Duodenal mucosa (tissue), 2 donors: ENCODE measurements around the gene PLA2G2A.

Experiments
- H3K27ac ChIP-seq: one replicate; pipeline ENCODE4 v1.7.0; 2013; ENCODE audit warnings: low read depth, low read length
- H3K27me3 ChIP-seq, 2 donors: one replicate each; pipeline ENCODE4 v1.7.0; 2013; ENCODE audit warnings: low read length in 2 of 2, control low read depth in 1 of 2; ENCODE audit not compliant: insufficient read depth in 2 of 2, control insufficient read depth in 1 of 2
- H3K36me3 ChIP-seq, 2 donors: one replicate each; pipeline ENCODE4 v1.7.0; 2013; ENCODE audit warnings: low read length in 2 of 2, control low read depth in 1 of 2; ENCODE audit not compliant: insufficient read depth in 2 of 2, control insufficient read depth in 1 of 2
- H3K4me1 ChIP-seq, 2 donors: one replicate each; pipeline ENCODE4 v1.7.0; 2013; ENCODE audit warnings: low read length in 2 of 2, control low read depth in 1 of 2; ENCODE audit not compliant: insufficient read depth in 2 of 2, control insufficient read depth in 1 of 2
- H3K4me3 ChIP-seq, 2 donors: one replicate each; pipeline ENCODE4 v1.7.0; 2013; ENCODE audit warnings: low read length in 2 of 2, low read depth in 1 of 2
- H3K9ac ChIP-seq, 2 donors: one replicate each; pipeline ENCODE4 v1.7.0; 2013; ENCODE audit warnings: low read length in 2 of 2, low read depth in 1 of 2
- H3K9me3 ChIP-seq, 2 donors: one replicate each; pipeline ENCODE4 v1.7.0; 2013; ENCODE audit warnings: low read length in 2 of 2, control low read depth in 1 of 2; ENCODE audit not compliant: control insufficient read depth in 1 of 2

The PLA2G2A gene

DNA sequence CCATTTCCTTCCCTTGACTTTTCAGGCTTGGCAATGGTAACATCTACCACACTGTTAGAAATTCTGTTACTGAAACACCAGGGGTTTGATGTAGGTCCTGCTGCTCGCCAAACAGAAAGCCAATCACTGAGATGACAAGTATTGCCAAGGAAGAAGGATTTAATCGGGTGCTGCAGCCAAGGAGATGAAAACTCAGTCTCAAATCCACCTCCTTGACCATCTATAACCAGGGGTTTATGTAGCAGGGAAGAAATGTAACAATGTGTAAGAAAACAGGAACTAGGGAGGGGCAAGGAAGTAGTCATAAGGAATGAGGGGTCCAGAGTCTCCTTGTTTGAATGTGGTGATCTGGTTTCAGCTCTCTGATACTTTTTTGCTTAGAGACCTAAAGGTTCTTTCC, 25.4 kb downstream of the PLA2G2A start:
- peaks cover 0 to under 1% of the 10 kb centered on the region in 2 donors for H3K27me3 ChIP-seq
- no peaks in the 10 kb centered on the region for H3K4me1 ChIP-seq
- H3K36me3 ChIP-seq = no peaks in the 10 kb centered on the region
- H3K9me3 ChIP-seq = peaks cover 0 to 3% of the 10 kb centered on the region in 2 donors
- H3K4me3 ChIP-seq = no peak overlapping the region
- H3K9ac ChIP-seq = no peak overlapping the region
- no peak overlapping the region for H3K27ac ChIP-seq

DNA sequence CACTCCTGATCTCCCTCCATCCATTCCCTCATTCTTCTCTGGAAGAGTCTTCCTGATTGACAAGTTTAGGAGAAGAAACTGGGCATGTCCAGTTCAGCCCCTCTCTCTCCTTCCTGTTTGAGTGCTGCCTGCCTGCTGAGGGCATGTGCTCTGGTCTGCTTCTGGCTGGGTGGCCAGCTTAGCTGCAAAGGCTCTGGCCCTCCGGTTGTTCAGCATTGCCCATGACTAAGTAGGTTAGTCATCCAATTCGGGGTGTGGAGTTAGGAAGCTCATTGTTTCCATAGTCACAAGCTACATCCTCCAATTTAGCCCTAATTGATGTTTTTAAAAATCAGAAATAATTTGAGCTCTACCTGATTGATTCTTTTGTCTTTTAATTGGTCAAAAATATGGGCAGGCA, 30.4 kb downstream of the PLA2G2A start:
- peaks cover 3 to 4% of the 10 kb centered on the region in 2 donors for H3K27me3 ChIP-seq
- no peak overlapping the region for H3K9ac ChIP-seq
- no peaks in the 10 kb centered on the region for H3K36me3 ChIP-seq
- no peaks in the 10 kb centered on the region for H3K4me1 ChIP-seq
- no peak overlapping the region for H3K4me3 ChIP-seq
- peaks cover 0 to 3% of the 10 kb centered on the region in 2 donors for H3K9me3 ChIP-seq
- no peak overlapping the region for H3K27ac ChIP-seq

DNA sequence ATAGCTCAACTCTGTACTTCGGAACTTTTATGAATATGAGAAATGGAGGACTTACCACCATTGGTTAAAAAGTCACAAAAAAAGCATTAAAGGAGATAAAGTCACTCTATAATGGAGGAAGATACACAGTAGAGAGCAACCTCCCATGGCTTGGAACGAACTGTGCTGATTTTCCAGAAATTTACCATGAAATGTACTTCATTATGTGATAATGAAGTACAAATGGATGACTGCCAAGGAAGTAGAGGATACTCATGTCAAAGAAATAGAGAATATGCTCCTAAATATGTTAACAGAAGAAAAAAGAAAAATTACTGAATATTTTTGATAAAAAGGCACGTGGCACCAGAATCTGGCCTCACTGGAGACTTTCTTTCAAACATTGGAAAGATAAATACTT, 32.4 kb downstream of the PLA2G2A start:
- Histone ChIP-seq H3K27me3 (peaks cover 3 to 4% of the 10 kb centered on the region in 2 donors), H3K27ac (no peak overlapping the region), H3K4me1 (no peaks in the 10 kb centered on the region), H3K9me3 (no peaks in the 10 kb centered on the region), H3K4me3 (no peak overlapping the region), H3K36me3 (no peaks in the 10 kb centered on the region), H3K9ac (no peak overlapping the region)

DNA sequence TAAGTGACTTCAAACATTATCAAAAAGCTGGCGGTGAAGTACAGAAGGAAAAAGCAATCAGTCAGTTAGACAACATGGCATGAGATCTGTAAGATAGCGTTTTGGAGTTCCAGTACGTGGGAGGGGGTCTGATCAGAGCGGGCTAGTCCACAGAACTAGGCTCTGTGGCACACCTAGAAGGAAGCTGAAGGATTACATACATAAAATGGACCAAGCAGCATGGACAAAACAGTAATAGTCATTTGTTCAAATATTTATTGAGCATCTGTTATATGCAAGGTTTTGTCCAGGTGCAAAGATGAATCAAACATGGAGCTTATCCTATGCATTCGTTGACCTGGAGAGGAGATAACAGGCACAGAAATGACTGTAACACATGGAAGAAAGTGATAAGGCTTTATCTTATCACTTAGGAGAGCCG, 33.1 kb downstream of the PLA2G2A start:
- Histone ChIP-seq H3K27ac (no peak overlapping the region), H3K27me3 (peaks cover 3 to 4% of the 10 kb centered on the region in 2 donors), H3K9ac (no peak overlapping the region), H3K4me1 (no peaks in the 10 kb centered on the region), H3K4me3 (no peak overlapping the region), H3K9me3 (no peaks in the 10 kb centered on the region), H3K36me3 (no peaks in the 10 kb centered on the region)

DNA sequence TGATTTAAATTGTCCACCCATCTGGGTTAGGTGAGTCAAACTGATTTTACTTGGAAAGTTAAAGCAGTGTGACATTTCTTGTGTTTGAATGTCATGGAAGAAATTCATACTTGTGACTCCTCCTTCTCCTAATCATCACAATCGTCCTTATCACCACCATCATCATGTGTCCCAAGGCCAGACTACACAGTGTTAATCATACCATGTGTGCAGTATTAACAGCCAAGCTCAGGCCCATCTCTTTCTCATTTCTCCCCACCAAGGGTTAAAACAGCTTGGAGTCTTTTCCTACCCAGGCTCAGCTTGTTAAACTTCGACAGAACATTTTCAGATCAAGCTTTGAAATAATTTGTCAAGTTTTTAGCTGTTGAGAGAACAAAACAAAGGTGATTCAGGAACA, 33.5 kb downstream of the PLA2G2A start:
- H3K4me1 ChIP-seq = no peaks in the 10 kb centered on the region
- no peaks in the 10 kb centered on the region for H3K9me3 ChIP-seq
- no peaks in the 10 kb centered on the region for H3K36me3 ChIP-seq
- peaks cover 3 to 4% of the 10 kb centered on the region in 2 donors for H3K27me3 ChIP-seq
- H3K4me3 ChIP-seq = no peak overlapping the region
- no peak overlapping the region for H3K9ac ChIP-seq
- no peak overlapping the region for H3K27ac ChIP-seq

DNA sequence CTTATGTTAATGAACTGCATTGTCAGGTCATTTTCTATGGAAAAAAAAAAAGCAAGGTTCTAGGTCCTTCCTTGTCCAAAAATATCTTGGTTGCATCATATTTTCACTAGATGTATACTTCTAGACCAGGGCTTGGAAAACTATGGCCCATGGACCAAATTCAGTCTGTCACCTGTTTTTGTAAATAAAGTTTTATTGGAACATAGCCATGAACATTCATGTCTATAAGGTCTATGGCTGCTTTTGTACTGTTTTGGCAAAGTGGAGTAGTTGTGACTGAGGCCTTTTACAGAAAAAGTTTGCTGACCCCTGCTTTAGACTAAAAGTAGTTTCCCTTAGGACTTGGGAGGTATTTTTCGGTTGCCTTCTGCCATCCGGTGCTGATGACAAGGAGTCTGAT, 36.8 kb downstream of the PLA2G2A start:
- no peaks in the 10 kb centered on the region for H3K36me3 ChIP-seq
- H3K27me3 ChIP-seq = peaks cover 0 to 4% of the 10 kb centered on the region in 2 donors
- no peak overlapping the region for H3K27ac ChIP-seq
- no peak overlapping the region for H3K4me3 ChIP-seq
- no peaks in the 10 kb centered on the region for H3K4me1 ChIP-seq
- H3K9ac ChIP-seq = no peak overlapping the region
- H3K9me3 ChIP-seq = no peaks in the 10 kb centered on the region

DNA sequence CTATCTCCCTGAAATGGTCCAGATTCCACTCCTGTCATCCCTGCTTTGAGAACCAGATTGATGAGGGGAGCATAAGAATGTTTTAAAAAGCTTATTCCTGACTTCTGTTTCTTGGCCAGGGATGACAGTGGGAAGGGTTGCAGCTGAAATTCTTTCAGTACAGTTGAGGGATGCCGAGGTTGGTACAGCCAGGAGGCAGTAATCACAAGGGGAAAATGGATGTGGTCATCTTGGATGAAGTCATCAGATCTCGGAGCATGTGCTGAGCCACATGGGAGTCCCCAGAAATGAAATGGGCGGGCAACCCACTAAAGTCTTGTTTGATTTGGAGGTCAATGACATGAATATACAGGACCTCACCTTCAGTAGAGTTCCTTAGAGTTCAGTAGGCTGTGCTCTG, 37.3 kb downstream of the PLA2G2A start:
- Histone ChIP-seq H3K9me3 (no peaks in the 10 kb centered on the region), H3K27ac (no peak overlapping the region), H3K4me1 (no peaks in the 10 kb centered on the region), H3K4me3 (no peak overlapping the region), H3K9ac (no peak overlapping the region), H3K36me3 (no peaks in the 10 kb centered on the region), H3K27me3 (peaks cover 0 to 4% of the 10 kb centered on the region in 2 donors)

DNA sequence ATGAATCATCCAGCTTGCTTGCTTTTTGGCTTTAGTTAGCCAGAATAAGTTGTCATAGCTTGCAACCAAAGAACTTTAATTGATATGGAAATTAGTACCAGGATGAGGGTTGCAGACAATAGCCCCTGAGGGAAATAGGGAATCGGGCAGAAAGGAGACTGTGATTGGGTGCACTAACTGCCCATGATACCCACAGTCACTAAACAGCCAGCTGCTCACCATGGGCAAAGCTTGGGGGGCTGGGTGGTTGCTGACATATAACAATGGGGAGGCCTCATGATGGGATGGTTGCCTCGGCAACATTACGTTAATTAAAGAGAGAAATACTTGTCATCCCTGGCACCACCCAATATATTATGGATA, 38.2 kb downstream of the PLA2G2A start:
- Histone ChIP-seq H3K9ac (no peak overlapping the region), H3K36me3 (no peaks in the 10 kb centered on the region), H3K4me3 (no peak overlapping the region), H3K27me3 (peaks cover 0 to 4% of the 10 kb centered on the region in 2 donors), H3K4me1 (no peaks in the 10 kb centered on the region), H3K9me3 (no peaks in the 10 kb centered on the region), H3K27ac (no peak overlapping the region)

DNA sequence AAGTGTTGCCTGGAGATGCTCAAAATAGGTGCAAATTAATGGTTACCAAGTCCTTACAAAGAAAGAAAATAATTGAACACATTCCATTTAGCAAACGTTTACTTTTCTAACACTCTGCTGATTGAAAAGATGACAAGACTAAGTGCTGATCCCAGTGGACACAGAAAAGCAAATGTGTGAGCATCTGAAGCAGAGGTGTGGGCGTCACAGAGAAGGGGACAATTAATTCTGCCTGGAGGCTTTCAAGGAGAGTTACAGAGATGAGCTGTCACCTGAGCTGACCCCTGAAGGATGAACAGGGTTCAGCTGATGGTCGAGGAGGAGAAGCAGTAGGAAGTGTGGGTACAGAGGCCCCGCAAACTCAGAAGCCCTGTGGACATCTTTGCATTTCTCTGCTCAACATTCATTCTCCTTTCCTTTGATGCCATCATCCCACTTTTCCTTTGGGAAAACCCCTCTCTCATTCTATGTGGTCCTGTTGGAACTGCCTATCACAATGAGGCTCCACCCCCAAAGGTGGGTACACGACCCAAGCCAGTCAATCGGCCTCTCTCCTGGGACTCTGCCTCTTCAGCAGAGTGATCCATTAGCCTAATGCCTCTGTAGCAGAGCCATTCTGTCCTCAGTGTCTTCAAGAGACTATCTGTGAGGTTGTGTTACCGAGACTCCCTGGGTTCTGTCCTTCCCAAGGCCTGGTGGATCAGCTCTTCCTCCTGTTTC, 38.8 kb downstream of the PLA2G2A start:
- no peak overlapping the region for H3K9ac ChIP-seq
- no peaks in the 10 kb centered on the region for H3K36me3 ChIP-seq
- no peaks in the 10 kb centered on the region for H3K4me1 ChIP-seq
- H3K27me3 ChIP-seq = peaks cover 0 to 4% of the 10 kb centered on the region in 2 donors
- no peak overlapping the region for H3K27ac ChIP-seq
- no peaks in the 10 kb centered on the region for H3K9me3 ChIP-seq
- no peak overlapping the region for H3K4me3 ChIP-seq

DNA sequence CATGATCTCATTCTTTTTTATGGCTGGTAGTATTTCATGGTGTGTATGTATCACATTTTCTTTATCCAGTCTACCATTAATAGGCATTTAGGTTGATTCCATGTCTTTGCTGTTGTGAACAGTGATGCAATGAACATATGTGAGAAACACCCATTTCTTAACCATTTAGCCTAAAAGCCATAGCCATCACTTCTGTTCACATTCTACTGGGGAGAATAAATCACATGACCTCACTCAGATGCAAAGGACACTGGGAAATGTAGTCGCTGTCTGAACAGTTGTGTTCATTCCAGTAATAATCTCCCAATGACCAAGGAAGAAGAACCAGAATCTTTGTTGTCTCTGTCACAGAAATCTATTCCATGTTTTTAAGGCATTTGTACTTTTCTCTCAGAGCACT, 40.9 kb downstream of the PLA2G2A start:
- no peak overlapping the region for H3K27ac ChIP-seq
- no peak overlapping the region for H3K9ac ChIP-seq

More for the DNA sequence above, 40.9 kb downstream of the PLA2G2A start:
- H3K4me3 ChIP-seq = no peak overlapping the region
- no peaks in the 10 kb centered on the region for H3K27me3 ChIP-seq
- H3K9me3 ChIP-seq = no peaks in the 10 kb centered on the region
- no peaks in the 10 kb centered on the region for H3K4me1 ChIP-seq
- no peaks in the 10 kb centered on the region for H3K36me3 ChIP-seq
